HEK293 (cell line): ENCODE results near the gene BIRC6.

ENCODE experiments used
- GLIS2 ChIP-seq: fragments of 450-650 bp; formaldehyde crosslinking; IDR thresholded peaks from 2 replicates; pipeline ENCODE4 v1.5.1; 2016; ENCODE audit warnings: missing biosample characterization, missing genetic modification characterization
- KLF8 ChIP-seq: fragments of 450-650 bp; formaldehyde crosslinking; IDR thresholded peaks from 2 replicates; pipeline ENCODE4 v1.5.1; 2016; ENCODE audit warnings: missing biosample characterization, missing genetic modification characterization
- YY1 ChIP-seq: fragments of 450-650 bp; formaldehyde crosslinking; IDR thresholded peaks from 2 replicates; pipeline ENCODE4 v1.5.1; 2018; ENCODE audit warnings: missing biosample characterization, missing genetic modification characterization
- ZNF133 ChIP-seq: fragments of 450-650 bp; formaldehyde crosslinking; IDR thresholded peaks from 2 replicates; pipeline ENCODE4 v1.5.1; 2016; ENCODE audit warnings: missing biosample characterization, missing genetic modification characterization
- ZNF138 ChIP-seq: fragments of 450-650 bp; formaldehyde crosslinking; IDR thresholded peaks from 2 replicates; pipeline ENCODE4 v1.5.1; 2016; ENCODE audit warnings: missing biosample characterization, missing genetic modification characterization, borderline replicate concordance
- ZNF221 ChIP-seq: fragments of 450-650 bp; formaldehyde crosslinking; IDR thresholded peaks from 2 replicates; pipeline ENCODE4 v1.5.1; 2017; ENCODE audit warnings: missing biosample characterization, missing genetic modification characterization, borderline replicate concordance
- ZNF274 ChIP-seq, 2 experiments: fragments of 200-500 bp in 1 of 2; fragments of 450-650 bp in 1 of 2; sonication (Bioruptor generic) in 1 of 2; formaldehyde crosslinking in 1 of 2; IDR thresholded peaks; 2 replicates each; pipeline versions ENCODE4 v1.5.1 to v1.6.1; 2014 to 2016; ENCODE audit warnings: borderline replicate concordance in 1 of 2, inconsistent platforms in 1 of 2, low read length in 1 of 2, missing biosample characterization in 1 of 2, missing genetic modification characterization in 1 of 2
- ZNF677 ChIP-seq: fragments of 450-650 bp; IDR thresholded peaks from 2 replicates; pipeline ENCODE4 v1.5.0; 2018; ENCODE audit warnings: missing biosample characterization, mild to moderate bottlenecking, missing genetic modification characterization, moderate library complexity
- TF ChIP-seq, protein P1 (sequence below): fragments of 450-650 bp; formaldehyde crosslinking; IDR thresholded peaks from 2 replicates; pipeline ENCODE4 v1.5.1; 2016; ENCODE audit warnings: missing biosample characterization, missing genetic modification characterization
- TF ChIP-seq, protein P2 (sequence below): fragments of 450-650 bp; formaldehyde crosslinking; IDR thresholded peaks from 2 replicates; pipeline ENCODE4 v1.5.1; 2016; ENCODE audit warnings: missing biosample characterization, missing genetic modification characterization, low read depth
- TF ChIP-seq, protein P3 (sequence below): fragments of 450-650 bp; formaldehyde crosslinking; IDR thresholded peaks from 2 replicates; pipeline ENCODE4 v1.5.1; 2016; ENCODE audit warnings: missing biosample characterization, missing genetic modification characterization

DNA sequence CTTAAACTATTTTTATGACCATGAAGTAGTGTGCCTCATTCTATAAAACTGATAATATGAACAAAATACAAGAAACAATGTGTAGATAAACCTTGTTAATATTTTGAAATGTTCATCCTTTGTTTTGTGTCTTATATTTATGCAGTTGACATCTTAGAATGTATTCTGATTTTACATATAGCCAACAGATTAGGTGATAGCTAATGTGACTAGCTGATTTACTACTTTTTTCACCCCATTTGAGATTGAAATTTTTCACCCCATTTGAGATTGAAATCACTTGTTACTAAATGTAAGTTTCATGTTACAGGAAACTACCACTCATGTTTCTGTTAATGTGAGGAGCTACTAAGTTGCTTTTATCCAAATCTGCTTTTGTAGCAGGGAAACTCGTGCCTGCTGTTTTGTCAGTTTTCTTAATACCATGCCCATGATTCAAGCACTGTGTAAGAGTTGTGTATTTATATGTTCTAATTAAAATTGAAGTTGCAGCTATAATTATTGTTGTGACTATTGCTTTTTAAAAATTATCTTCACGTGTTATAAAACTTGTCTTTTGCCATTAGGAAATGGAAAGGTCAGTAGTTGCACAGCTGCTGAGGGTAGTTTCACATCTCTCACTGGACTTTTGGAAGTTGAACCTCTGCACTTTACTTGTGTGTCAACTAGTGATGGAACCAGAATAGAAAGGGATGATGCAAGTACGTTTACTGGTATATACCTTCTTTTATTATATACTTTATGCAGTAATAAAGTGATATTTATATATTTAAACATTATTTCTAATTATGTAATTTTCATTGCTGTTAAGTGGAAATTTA lies 96.6 kb downstream of the BIRC6 start:
- no peak for TF ChIP-seq ZNF677 (tag by site-specific recombination)
- TF ChIP-seq, protein P1, sequence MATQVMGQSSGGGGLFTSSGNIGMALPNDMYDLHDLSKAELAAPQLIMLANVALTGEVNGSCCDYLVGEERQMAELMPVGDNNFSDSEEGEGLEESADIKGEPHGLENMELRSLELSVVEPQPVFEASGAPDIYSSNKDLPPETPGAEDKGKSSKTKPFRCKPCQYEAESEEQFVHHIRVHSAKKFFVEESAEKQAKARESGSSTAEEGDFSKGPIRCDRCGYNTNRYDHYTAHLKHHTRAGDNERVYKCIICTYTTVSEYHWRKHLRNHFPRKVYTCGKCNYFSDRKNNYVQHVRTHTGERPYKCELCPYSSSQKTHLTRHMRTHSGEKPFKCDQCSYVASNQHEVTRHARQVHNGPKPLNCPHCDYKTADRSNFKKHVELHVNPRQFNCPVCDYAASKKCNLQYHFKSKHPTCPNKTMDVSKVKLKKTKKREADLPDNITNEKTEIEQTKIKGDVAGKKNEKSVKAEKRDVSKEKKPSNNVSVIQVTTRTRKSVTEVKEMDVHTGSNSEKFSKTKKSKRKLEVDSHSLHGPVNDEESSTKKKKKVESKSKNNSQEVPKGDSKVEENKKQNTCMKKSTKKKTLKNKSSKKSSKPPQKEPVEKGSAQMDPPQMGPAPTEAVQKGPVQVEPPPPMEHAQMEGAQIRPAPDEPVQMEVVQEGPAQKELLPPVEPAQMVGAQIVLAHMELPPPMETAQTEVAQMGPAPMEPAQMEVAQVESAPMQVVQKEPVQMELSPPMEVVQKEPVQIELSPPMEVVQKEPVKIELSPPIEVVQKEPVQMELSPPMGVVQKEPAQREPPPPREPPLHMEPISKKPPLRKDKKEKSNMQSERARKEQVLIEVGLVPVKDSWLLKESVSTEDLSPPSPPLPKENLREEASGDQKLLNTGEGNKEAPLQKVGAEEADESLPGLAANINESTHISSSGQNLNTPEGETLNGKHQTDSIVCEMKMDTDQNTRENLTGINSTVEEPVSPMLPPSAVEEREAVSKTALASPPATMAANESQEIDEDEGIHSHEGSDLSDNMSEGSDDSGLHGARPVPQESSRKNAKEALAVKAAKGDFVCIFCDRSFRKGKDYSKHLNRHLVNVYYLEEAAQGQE = no peak
- TF ChIP-seq, protein P2, sequence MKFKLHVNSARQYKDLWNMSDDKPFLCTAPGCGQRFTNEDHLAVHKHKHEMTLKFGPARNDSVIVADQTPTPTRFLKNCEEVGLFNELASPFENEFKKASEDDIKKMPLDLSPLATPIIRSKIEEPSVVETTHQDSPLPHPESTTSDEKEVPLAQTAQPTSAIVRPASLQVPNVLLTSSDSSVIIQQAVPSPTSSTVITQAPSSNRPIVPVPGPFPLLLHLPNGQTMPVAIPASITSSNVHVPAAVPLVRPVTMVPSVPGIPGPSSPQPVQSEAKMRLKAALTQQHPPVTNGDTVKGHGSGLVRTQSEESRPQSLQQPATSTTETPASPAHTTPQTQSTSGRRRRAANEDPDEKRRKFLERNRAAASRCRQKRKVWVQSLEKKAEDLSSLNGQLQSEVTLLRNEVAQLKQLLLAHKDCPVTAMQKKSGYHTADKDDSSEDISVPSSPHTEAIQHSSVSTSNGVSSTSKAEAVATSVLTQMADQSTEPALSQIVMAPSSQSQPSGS (tag by site-specific recombination) = no peak
- TF ChIP-seq, protein P3, sequence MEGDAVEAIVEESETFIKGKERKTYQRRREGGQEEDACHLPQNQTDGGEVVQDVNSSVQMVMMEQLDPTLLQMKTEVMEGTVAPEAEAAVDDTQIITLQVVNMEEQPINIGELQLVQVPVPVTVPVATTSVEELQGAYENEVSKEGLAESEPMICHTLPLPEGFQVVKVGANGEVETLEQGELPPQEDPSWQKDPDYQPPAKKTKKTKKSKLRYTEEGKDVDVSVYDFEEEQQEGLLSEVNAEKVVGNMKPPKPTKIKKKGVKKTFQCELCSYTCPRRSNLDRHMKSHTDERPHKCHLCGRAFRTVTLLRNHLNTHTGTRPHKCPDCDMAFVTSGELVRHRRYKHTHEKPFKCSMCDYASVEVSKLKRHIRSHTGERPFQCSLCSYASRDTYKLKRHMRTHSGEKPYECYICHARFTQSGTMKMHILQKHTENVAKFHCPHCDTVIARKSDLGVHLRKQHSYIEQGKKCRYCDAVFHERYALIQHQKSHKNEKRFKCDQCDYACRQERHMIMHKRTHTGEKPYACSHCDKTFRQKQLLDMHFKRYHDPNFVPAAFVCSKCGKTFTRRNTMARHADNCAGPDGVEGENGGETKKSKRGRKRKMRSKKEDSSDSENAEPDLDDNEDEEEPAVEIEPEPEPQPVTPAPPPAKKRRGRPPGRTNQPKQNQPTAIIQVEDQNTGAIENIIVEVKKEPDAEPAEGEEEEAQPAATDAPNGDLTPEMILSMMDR (tag by site-specific recombination) = no peak
- no peak for TF ChIP-seq ZNF221 (tag by site-specific recombination)
- TF ChIP-seq KLF8 = no peak
- TF ChIP-seq GLIS2 (tag by site-specific recombination) = no peak
- no peak for TF ChIP-seq YY1 (tag by site-specific recombination)
- TF ChIP-seq ZNF274 (IDR thresholded peaks at IDR 0.05; ENCODE audit: low read length) = no peak
- TF ChIP-seq ZNF274 (tag by site-specific recombination; IDR thresholded peaks at IDR 0.05; ENCODE audit: borderline replicate concordance) = no peak
- no peak for TF ChIP-seq ZNF138
- TF ChIP-seq ZNF133 (tag by site-specific recombination) = no peak
